SJSA1 (cell line): ENCODE results near the gene HOXC5. TPM values are rescaled to one million over a fixed set of nuclear protein-coding genes. Genes with fewer than 3 reads are reported as not detected.

Experiments used
- total RNA-seq: library from RNA; depleted of rRNA; stranded (reverse); fragments of >200 nt; shearing (Covaris generic); gene quantifications from 2 replicates; pipeline ENCODE4 v1.2.3, GENCODE V29; 2014; rRNA removed

Gene HOXC5
- total RNA-seq, 1 experiment from 2014 or later: not detected

Other genes with a start within 250 kb of the HOXC5 start
- 6.0 and 7.2 TPM in 2 replicates for gene HOXC13, start 94.2 kb upstream of the HOXC5 start, total RNA-seq
- 8.6 and 11.0 TPM in 2 replicates for gene HOXC12, start 78.1 kb upstream of the HOXC5 start, total RNA-seq
- gene HOXC11, start 59.9 kb upstream of the HOXC5 start, total RNA-seq: 4.3 and 4.6 TPM in 2 replicates
- 11.1 and 13.5 TPM in 2 replicates for gene HOTAIR, start 58.1 kb upstream of the HOXC5 start, total RNA-seq
- 3.2 and 7.5 TPM in 2 replicates for gene HOXC10, start 47.9 kb upstream of the HOXC5 start, total RNA-seq
- 9.6 and 14.2 TPM in 2 replicates for gene HOXC9, start 32.9 kb upstream of the HOXC5 start, total RNA-seq
- gene HOXC8, start 24.1 kb upstream of the HOXC5 start, total RNA-seq: 0.19 and 1.3 TPM in 2 replicates
- 2.9 and 6.2 TPM in 2 replicates for gene HOXC6, start 4.6 kb upstream of the HOXC5 start, total RNA-seq
- gene HOXC4, start 20.8 kb downstream of the HOXC5 start, total RNA-seq: 1.4 and 2.2 TPM in 2 replicates
- 35.9 and 50.6 TPM in 2 replicates for gene SMUG1, start 155.9 kb downstream of the HOXC5 start, total RNA-seq
- 42.6 and 71.6 TPM in 2 replicates for gene CBX5, start 247.1 kb downstream of the HOXC5 start, total RNA-seq
- 382 and 453 TPM in 2 replicates for gene HNRNPA1, start 247.7 kb downstream of the HOXC5 start, total RNA-seq